NCI-H1105 treated with DMSO at 0.1 percent for 48 hours (cell line): ENCODE measurements around the gene TOE1.
A peak's percentile ranks its signal among the peaks of the same experiment; 100 is the strongest.
"Not testable (repeated sequence)": the region's sequence is repeated elsewhere in the genome, so short reads cannot be mapped to it uniquely, and the experiment has no call there.

ENCODE experiments used
- DNase-seq: peaks from one replicate; lab custom pipeline; 2025; lab: John Stamatoyannopoulos, UW

Gene TOE1

DNA sequence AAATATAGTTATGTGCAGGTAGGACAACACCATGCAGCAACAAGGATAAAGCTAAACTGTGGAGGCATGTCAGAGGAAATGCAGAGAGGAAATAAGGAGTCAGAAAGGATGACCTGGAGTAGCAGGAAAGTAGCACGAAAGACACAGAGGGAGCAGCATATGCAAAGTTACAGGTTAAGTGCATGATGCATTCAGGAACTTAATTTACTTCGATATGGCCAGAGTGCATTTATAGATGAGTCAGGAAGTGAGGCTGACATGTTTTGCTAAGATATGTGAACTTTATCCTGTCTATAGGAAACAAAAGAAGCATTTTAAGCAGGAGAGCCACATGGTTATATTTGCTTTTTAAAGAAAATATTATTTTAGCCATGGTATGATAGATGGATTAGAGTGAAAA, 15.7 kb downstream of the TOE1 start:
- DNase-seq, result no peak

DNA sequence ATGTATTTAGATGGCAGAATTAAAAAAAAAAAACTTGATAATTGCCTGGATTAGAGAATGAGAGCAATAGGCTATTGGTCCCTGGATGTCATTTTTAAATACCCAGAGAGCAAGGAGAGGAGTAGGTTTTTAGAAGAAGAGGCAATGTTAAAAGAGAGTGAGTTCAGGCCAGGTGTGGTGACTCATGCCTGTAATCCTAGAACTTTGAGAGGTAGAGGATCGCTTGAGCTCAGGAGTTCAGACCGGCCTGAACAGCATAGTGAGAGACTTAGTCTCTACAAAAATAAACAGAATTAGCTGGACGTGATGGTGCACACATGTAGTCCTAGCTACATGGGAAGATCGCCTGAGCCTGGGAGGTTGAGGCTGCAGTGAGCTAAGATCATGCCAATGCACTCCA, 16.2 kb downstream of the TOE1 start:
- no peak for DNase-seq

DNA sequence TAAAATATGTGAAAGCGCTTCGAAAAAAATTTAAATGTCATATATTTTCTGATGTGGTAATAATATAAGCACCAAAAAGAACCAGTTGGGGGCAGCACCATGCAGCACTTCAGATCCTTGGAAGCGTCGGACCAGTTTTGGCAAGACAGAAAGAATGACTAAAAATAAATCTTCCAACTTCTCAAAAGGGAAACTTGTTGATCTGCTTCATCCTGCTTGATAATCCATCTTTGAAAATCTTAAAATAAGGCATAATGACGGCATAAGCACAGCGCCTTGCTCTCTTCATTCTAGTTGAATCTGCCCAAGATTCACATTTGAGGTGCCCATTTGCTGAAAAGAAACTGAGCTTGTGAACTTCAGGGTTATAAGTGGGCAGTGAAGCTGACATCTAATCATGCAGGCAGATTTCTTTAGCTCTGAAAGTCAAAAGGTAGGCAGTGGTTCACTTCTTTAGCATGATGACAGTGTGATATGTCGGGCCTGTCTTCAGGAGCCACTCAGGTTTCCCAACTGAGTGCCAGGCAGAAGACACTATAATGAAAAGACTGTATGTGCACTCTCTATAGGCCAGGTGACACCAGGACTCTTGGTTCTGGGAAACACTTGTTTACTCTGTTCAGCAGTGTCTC, 20.0 kb downstream of the TOE1 start:
- peak; percentile 34 for DNase-seq

DNA sequence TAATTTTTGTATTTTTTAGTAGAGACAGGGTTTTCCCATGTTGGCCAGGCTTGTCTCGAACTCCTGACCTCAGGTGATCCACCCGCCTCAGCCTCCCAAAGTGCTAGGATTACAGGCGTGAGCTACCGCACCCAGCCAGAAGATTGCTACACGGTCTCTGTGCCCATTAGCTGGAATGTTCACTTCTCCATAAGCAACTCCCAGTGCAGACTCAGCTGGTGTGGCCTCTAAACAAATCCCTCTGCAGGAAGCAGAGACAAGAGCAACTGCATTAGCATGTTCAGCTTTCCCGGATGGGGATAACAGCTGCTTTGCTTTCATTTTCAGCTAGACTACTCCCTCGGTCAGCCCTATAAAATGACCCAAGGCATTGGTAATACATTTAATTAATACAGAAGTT, 21.0 kb downstream of the TOE1 start:
- not testable (repeated sequence) for DNase-seq

DNA sequence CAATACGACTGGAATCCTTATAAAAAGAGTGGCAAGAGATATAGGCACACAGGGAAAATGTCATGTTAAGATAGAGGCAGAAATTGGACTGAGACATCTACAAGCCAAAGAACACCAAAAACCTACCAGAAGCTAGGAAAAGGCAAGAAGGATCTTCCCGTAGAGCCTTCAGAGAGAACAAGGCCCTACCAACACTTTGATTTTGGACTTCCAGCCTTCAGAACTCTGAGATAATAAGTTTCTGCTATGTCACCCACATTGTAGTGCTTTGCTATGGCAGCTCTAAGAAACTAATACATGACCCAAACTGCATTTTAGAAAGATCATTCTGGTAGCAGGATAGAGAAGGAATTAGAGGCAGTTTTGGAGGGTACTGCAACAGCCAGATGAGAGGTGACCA, 24.3 kb downstream of the TOE1 start:
- DNase-seq, result no peak

DNA sequence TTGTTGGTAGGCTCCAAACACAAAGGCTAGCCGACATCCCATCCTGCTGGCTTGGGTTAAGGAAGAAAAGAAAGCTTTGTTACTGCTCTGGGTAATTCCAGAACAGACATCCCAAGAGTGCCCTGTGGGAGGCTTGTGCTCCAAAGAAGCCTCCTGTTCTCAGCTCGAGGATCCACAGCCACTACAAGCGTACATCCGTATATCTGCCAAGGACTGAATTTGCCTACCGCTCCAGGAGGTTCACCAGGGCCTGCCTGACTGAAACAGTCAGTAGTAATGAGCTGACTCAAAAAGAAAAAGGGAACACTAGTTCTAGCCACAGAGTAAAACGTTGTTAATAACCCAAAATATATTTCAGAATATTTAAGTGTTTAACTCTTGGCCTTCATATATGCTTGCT, 25.1 kb downstream of the TOE1 start:
- DNase-seq, result no peak

DNA sequence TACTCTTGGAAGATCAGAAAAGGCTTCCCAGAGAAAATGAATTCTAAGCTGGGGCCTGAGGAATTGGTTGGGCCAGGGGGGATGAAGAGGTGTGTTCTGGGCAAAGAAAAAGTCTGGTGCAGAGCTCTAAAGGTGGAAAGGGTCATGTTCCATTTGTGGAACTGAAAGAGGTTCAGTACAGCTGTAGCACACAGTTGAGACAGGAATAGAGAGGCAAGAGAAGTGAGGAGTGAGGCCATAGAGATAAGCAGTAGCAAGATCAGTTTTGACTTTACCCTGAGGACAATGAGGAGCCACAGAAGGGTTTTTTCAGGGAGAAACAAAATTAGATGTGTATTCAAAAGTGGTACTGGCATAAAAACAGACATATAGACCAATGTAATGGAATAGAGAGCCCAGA, 30.6 kb downstream of the TOE1 start:
- no peak for DNase-seq

DNA sequence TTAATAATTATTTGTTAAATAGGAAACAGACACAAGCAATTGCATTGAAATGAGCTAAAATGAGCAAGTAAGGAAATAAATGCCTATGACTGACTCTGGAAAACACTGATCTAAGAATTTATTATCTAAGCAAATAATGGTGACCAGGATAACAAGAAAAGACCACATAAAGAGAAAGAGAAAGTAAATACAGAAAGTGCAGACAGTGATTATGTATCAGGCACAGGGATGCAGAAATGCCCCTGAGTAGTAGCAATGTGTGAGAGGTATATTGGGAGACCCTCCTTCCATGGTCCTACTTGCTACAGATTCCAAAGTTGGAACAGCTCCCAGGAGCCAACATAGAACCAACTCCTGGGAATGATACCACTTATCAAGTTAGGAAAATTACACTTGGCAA, 33.6 kb downstream of the TOE1 start:
- no peak for DNase-seq

DNA sequence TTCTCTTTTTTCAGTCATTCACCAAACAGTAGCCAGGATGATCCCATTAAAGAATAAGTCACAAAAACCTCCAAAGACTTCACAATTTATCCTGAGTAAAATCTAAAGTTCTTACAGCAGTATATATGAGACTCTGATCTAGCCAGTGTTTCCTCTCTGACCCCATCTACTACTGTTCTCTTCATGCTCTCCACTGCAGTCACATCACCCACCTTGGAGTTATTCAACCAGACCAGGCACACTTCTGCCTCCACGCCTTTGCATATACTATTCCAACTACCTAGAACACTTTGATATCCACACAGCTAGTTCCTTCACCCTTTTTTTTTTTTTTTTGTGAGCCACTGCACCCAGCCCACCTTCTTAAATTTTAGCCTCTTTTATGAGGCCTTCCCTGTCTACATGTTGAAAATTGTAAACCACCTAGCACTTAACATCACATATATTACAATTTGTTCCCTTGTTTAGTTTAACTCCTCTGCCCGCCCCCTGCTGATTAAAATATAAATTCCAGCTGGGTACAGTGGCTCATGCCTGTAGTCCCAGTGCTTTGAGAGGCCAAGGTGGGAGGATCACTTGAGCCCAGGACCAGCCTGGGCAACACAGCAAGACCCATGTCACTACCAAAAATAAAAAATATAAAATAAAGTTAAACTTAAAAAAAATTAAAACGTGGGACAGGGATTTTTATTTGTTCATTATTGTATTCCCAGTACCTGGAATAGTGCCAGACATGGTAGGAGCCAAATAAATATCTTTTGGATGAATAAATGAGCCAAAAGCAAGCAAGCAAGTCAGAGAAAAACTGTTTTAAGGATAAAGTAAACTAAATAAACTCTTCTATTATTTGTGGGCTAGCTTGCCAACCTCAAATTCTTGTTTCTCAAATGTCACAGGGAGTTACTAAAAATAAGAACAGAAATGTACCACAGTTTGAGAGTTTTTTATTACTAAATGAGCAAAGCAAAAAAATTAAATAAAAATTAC, 35.4 kb downstream of the TOE1 start:
- no peak for DNase-seq

DNA sequence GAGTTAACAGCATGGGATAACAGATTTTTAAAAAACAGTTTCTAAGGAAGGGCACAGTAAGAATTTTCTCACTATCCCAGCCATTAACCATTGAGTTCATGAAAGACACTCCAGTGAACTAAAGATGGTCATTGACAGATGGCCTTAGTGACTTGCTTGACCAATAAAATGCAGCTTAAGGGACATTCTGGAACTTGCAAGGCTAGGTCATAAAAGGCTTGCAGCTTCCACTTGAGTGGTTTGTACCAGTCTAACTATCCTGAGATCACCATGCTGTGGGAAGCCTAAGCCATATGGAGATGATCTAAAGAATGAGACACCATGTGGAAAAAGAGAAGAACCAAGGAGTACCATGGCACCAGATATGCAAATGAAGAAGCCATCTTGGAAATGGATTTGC, 38.2 kb downstream of the TOE1 start:
- DNase-seq, result no peak

DNA sequence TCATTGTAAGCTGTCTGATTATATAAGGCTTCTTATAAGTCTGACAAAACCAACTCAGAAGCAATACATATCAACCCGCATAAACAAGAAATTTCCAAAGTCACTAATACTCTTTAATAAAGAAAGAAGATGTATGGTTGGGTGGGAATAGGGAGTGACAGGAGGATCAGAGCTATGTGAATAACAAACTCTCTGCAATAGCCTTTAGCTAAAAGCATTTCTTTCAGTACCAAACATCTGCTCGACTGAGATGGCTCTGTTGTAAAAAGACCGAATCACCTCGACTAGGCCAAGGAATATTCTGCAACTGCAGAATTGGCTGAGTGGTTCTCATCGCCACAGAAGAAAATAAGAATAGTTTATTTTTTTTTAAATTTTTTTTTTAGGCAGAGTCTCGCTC, 39.6 kb downstream of the TOE1 start:
- no peak for DNase-seq

DNA sequence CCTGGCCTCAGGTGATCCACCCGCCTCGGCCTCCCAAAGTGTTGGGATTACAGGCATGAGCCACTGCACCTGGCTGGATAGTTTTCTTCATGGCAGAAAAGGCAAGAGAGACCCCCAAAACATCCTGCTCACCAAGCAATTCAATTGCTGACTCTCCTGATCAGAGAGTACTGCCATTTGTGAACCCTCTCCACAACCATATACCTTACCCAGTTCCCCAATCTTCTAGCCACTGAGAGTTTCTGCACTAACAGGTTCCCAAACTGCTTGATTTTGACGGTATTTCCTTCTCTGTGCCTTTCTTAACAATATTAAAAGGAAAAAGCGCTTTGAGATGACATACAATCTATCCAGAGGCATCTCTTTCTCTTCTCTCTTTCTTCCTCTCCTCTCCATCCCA, 40.2 kb downstream of the TOE1 start:
- DNase-seq, result no peak

DNA sequence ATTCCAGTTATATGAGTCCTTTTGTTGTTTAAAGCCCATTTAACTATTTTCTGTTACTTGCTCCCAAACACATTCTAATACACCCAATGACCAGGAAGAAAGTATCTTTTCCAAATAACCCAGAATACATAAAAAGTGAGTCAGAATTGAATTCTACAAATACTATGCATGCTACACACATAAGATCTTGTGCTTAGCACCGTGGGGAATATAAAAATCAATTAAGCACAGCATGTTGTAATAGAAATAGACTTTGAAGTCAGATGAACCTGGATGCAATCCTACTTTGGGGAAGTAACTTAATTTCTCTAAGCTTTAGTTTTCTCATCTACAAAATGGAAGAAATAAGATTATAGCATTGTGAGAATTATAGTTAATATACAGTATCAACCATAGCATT, 40.8 kb downstream of the TOE1 start:
- no peak for DNase-seq

DNA sequence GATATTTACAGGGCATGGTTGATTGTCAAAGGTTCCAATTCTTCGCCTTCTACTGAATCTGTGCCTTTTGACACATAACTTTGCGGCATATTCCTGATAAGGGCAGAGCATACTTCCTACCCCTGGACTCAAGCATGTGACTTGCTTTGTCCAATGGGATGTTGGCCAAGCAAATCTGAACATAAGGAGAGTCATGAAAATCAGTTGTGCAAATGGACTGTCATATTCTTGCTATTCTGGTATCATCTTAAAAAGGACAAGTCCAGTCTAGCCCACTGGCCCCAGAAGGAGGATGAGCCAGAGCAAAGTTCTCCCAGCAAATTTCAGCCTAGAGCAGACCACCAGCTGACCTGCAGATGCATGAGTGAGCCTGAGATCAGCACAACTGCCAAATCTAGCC, 41.3 kb downstream of the TOE1 start:
- DNase-seq, result no peak

DNA sequence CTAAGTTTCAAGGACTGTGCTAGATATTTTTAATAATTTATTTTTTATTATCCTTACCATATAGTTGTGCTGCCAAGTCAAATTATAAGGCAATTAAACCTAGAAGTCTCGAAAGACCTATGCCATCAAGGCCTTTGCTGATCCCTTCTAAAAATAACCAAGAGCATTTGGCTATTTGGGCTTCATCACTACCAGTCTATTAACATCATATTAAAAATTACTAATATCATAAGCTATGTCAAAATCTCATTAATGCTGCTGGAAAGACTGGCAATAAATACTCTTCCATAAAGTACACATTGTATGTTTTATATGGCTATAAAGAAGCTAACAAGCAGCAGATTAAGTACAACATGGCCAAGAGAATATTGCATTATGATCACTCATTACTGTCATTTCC, 43.2 kb downstream of the TOE1 start:
- no peak for DNase-seq

DNA sequence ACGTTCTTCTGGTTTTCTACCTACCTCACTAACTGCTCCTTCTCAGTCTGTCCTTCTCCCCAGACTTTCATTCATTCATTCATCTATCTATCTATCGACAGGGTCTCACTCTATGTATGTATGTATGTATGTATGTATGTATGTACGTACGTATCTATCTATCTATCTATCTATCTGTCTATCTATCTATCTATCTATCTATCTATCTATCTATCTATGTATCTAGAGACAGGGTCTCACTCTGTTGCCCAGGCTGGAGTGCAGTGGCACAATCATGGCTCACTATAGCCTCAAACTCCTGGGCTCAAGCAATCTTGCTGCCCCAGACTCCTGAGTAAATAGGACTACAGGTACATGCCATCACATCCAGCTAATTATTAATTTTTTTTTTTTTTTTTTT, 44.2 kb downstream of the TOE1 start:
- DNase-seq, result not testable (repeated sequence)

DNA sequence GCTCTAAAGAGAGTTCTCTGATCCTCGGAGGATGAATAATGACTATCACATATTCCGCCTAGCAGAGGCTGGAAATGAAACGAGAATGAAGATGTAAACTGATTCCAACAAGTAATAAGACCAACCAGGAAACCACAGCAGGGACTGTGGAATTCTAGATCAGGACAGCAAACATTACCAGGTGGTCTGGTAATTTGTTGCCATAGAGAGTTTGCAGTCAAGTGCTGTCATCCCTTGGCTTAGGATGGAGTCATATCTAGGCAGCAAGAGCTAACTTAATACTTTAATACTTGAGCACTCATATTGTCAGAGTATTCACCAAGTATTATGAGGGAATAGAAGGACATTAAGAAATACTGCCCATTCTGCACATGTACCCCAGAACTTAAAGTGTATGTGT, 45.3 kb downstream of the TOE1 start:
- DNase-seq, result no peak

DNA sequence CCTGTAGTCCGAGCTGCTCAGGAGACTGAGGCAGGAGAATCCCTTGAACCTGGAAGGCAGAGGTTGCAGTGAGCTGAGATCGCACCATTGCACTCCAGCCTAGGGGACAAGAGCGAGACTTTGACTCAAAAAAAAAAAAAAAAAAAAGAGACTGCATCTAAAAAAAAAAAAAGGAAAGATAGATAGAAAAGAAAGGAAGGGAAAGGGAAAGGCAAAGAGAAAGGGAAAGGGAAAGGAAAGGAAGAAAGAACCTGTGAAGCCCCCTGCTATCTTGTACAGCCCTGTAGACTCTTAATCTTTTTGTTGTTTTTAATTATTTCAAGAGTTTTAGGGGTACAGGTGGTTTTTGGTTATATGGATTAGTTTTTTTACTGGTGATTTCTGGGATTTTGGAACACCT, 46.2 kb downstream of the TOE1 start:
- no peak for DNase-seq
